Activated B cell treated with CpG ODN at 0.5 μM for 24 hours (primary cell): ENCODE results near the gene TLR9. TPM values are rescaled to one million over a fixed set of nuclear protein-coding genes. Genes with fewer than 3 reads are reported as not detected.
A peak's percentile ranks its signal among the peaks of the same experiment; 100 is the strongest.

Experiments used
- ATAC-seq: fragments of 200-7000 bp; cut with Tn5 transposase; one replicate; pipeline ENCODE4 v1.10.0; 2021; ENCODE audit warnings: low read depth, mild to moderate bottlenecking, moderate library complexity
- CTCF ChIA-PET: fragments of 350-600 bp; sonication (Branson Sonifier 250); formaldehyde crosslinking; loops from one replicate; lab custom pipeline; 2021; ENCODE audit warnings: antibody characterized with exemption; lab: Charles Lee
- POLR2A ChIA-PET: fragments of 350-600 bp; sonication (Branson Sonifier 250); formaldehyde crosslinking; loops from one replicate; lab custom pipeline; 2021; ENCODE audit warnings: antibody characterized with exemption; lab: Charles Lee
- DNase-seq: peaks from one replicate; pipeline ENCODE4 v3.0.0; 2022
- H3K27ac Mint-ChIP-seq: one replicate; pipeline ENCODE4 v1.8.0; 2020; ENCODE audit warnings: mixed read lengths
- H3K27me3 Mint-ChIP-seq: one replicate; pipeline ENCODE4 v1.8.0; 2021; ENCODE audit warnings: mixed read lengths
- H3K36me3 Mint-ChIP-seq: one replicate; pipeline ENCODE4 v1.8.0; 2021; ENCODE audit warnings: low read depth, mixed read lengths
- H3K4me1 Mint-ChIP-seq: one replicate; pipeline ENCODE4 v1.8.0; 2021; ENCODE audit warnings: mixed read lengths
- H3K4me3 Mint-ChIP-seq: one replicate; pipeline ENCODE4 v1.8.0; 2020; ENCODE audit warnings: mild to moderate bottlenecking, mixed read lengths
- H3K9me3 Mint-ChIP-seq: one replicate; pipeline ENCODE4 v1.8.0; 2020; ENCODE audit warnings: mixed read lengths
- intact Hi-C: fragments of 100-400 bp; cut with micrococcal nuclease; formaldehyde crosslinking; loops from one replicate; pipeline ENCODE4 v1.15.1; 2024
- total RNA-seq: library from RNA; stranded (reverse); gene quantifications from 2 replicates; pipeline ENCODE4 v1.2.3, GENCODE V29; 2022
- TF ChIP-seq, protein P1 (sequence below): fragments of 200-600 bp; IDR thresholded peaks from one replicate; pipeline ENCODE4 v1.8.0; 2022; ENCODE audit warnings: antibody characterized with exemption, mild to moderate bottlenecking

Gene TLR9
- total RNA-seq, 1 donor from 2014 or later, result 10.4 TPM

DNA sequence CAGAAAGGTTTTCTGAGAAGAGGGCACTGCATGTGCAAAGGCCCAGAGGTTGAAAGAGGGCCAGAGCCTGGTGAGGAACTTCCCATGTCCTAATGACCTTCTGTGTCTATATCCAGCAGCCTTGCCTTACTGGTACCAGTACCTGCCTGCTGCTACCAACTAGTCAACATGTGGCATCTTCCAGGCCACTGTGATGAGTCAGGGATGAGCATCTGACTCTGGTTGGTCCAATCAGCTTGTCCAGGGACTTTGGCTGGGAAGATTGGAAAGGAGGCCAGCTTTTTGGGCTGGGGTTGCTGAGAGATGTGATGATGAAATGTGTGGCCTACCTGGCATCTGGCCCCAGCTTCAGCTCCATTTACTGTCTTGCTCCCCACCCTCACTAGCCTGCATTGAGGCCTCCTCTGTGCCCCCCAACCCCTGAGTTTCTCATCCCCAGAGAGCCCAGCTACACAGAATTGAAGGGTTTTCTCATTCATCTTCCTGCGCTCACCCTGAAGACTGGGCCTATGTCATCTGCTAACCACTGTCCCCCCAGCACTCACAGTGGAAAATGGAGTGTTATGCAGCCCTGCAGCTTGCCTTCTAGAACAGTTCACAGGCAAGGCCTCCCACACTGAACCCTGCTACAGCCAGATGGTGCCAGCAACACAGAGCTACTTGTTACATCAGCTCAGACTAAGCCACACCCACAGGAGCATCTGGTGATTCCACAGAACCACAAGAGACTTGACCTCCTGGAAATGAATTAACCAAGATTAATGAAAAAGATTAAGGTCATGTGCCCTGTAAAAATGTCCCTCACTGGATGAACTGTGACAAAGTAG, 14.8 kb upstream of the TLR9 start:
- DNase-seq (peak; percentile 14), ATAC-seq (no peak)
- TF ChIP-seq, protein P1, sequence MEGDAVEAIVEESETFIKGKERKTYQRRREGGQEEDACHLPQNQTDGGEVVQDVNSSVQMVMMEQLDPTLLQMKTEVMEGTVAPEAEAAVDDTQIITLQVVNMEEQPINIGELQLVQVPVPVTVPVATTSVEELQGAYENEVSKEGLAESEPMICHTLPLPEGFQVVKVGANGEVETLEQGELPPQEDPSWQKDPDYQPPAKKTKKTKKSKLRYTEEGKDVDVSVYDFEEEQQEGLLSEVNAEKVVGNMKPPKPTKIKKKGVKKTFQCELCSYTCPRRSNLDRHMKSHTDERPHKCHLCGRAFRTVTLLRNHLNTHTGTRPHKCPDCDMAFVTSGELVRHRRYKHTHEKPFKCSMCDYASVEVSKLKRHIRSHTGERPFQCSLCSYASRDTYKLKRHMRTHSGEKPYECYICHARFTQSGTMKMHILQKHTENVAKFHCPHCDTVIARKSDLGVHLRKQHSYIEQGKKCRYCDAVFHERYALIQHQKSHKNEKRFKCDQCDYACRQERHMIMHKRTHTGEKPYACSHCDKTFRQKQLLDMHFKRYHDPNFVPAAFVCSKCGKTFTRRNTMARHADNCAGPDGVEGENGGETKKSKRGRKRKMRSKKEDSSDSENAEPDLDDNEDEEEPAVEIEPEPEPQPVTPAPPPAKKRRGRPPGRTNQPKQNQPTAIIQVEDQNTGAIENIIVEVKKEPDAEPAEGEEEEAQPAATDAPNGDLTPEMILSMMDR, result no peak
- ChIA-PET CTCF (interaction anchor here (1.0 to 2.5 kb wide), 9 partner anchors 13 to 98 kb away, joined by 3 to 10 read pairs (median 6); partner anchors contain the start of genes GLYCTK, TLR9 and WDR82), POLR2A (interaction anchor here (0.5 to 12.1 kb wide), 9 partner anchors 8 to 397 kb away, joined by 3 to 147 read pairs (median 8); partner anchors contain the start of genes GLYCTK, RPL29, TLR9 and WDR82)
- intact Hi-C loops, result no loop called here
- Mint-ChIP-seq H3K27ac (peak overlapping the region; percentile 87), H3K4me1 (peaks cover 79% of the 10 kb centered on the region), H3K36me3 (peaks cover 15% of the 10 kb centered on the region), H3K4me3 (peak overlapping the region; percentile 96), H3K27me3 (no peaks in the 10 kb centered on the region), H3K9me3 (no peaks in the 10 kb centered on the region)

- ATAC-seq, result peak; percentile 86
- peak; percentile 94 for DNase-seq
- ChIA-PET POLR2A (interaction anchor here (0.6 to 12.1 kb wide), 20 partner anchors 9 to 243 kb away, joined by 3 to 147 read pairs (median 4); partner anchors contain the start of genes GLYCTK, POC1A, RPL29 and TLR9), CTCF (interaction anchor here (0.9 to 2.5 kb wide), 6 partner anchors 14 to 239 kb away, joined by 3 to 9 read pairs (median 6); partner anchors contain the start of gene TLR9)
- intact Hi-C loops, result loop anchor here (1.0 to 2.0 kb wide), 8 partner anchors 8 to 216 kb away; partner anchors contain the start of genes DUSP7, NISCH, TLR9 and WDR82
- no peaks in the 10 kb centered on the region for H3K9me3 Mint-ChIP-seq
- H3K27me3 Mint-ChIP-seq, result no peaks in the 10 kb centered on the region
- peak within 1 kb of the TSS; percentile 96 for H3K4me3 Mint-ChIP-seq
- H3K27ac Mint-ChIP-seq, result peak within 1 kb of the TSS; percentile 93
- H3K4me1 Mint-ChIP-seq, result peaks cover 72% of the 10 kb centered on the region
- peaks cover 26% of the 10 kb centered on the region for H3K36me3 Mint-ChIP-seq
- TF ChIP-seq, protein P1, result no peak
These were observed 13.6 kb upstream of the TLR9 start, which contains the start of gene TWF2 for GRCh38 chr3:52238761-52239701. TWF2 (minus strand) TSS chr3:52239158; CDS start chr3:52239016, 142 bp downstream.

GRCh38 chr3:52238193-52238760, 12.8 kb upstream of the TLR9 start:
- H3K36me3 Mint-ChIP-seq, result peaks cover 33% of the 10 kb centered on the region
- intact Hi-C loops, result loop anchor here (2.0 kb wide), 1 partner anchor 181 kb away; the partner anchor contains the start of gene DUSP7
- peaks cover 66% of the 10 kb centered on the region for H3K4me1 Mint-ChIP-seq
- H3K4me3 Mint-ChIP-seq, result peak overlapping the region; percentile 96
- H3K27ac Mint-ChIP-seq, result peak overlapping the region; percentile 93
- POLR2A ChIA-PET, result interaction anchor here (0.6 to 12.1 kb wide), 20 partner anchors 9 to 242 kb away, joined by 3 to 147 read pairs (median 4); partner anchors contain the start of genes GLYCTK, POC1A, RPL29 and TLR9
- CTCF ChIA-PET, result interaction anchor here (0.9 to 2.5 kb wide), 7 partner anchors 13 to 238 kb away, joined by 3 to 9 read pairs (median 6); partner anchors contain the start of gene TLR9
- no peaks in the 10 kb centered on the region for H3K27me3 Mint-ChIP-seq
- DNase-seq (no peak), ATAC-seq (no peak)
- TF ChIP-seq, protein P1, result no peak
- H3K9me3 Mint-ChIP-seq, result no peaks in the 10 kb centered on the region

DNA sequence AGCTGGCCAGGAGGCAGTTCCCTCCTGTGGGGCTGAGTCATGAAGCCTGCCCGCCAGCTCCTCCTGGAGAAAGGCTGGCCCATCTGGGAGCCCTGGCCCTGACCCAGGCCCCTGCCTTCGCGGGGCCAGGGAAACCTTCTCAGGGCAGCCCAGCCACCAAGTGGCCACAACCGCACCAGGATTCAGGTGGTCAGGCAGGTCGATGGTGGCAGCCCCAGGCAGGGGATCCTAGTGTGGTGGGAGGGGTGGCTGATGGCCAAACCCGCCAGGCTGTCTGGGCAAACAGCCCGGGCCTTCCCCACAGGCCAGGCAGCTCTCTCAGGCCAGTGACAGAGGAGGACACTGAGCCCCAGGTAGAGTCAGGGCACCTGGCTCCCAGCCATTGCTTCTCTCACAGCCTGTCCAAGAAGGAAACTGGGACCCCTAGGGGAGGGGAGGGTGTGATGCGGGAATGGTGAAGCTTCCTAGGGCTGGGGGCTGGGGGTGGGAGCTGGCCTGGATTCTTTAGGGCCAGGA, 12.3 kb upstream of the TLR9 start:
- Mint-ChIP-seq H3K27ac (no peak overlapping the region), H3K4me3 (peak overlapping the region; percentile 96), H3K9me3 (no peaks in the 10 kb centered on the region), H3K27me3 (no peaks in the 10 kb centered on the region), H3K36me3 (peaks cover 33% of the 10 kb centered on the region), H3K4me1 (peaks cover 64% of the 10 kb centered on the region)
- TF ChIP-seq, protein P1, result no peak
- CTCF ChIA-PET, result interaction anchor here (1.0 to 2.0 kb wide), 4 partner anchors 16 to 102 kb away, joined by 4 to 8 read pairs (median 6); no protein-coding TSS in a partner anchor
- intact Hi-C loops, result loop anchor here (2.0 kb wide), 1 partner anchor 181 kb away; the partner anchor contains the start of gene DUSP7
- POLR2A ChIA-PET, result interaction anchor here (0.8 to 12.1 kb wide), 7 partner anchors 9 to 219 kb away, joined by 4 to 147 read pairs (median 6); partner anchors contain the start of genes GLYCTK, TLR9 and WDR82
- no peak for ATAC-seq
- no peak for DNase-seq
